Transverse colon (tissue), 4 donors: ENCODE measurements around the gene TSPAN9. TPM values are rescaled to one million over a fixed set of nuclear protein-coding genes. Genes with fewer than 3 reads are reported as not detected.

Experiments
- DNase-seq: peaks from one replicate; pipeline ENCODE4 v3.0.0-alpha.2; 2019
- H3K27ac ChIP-seq, 4 donors: fragments of 200-600 bp; sonication (generic); 2 replicates each; pipeline ENCODE4 v1.5.1; 2016 to 2018; ENCODE audit warnings: inconsistent platforms in 4 of 4
- H3K27me3 ChIP-seq: fragments of 200-600 bp; sonication (generic); 2 replicates; pipeline ENCODE4 v1.5.1; 2017; ENCODE audit warnings: inconsistent platforms
- H3K36me3 ChIP-seq, 4 donors: fragments of 200-600 bp; sonication (generic); 2 replicates each; pipeline ENCODE4 v1.5.1; 2017 to 2019; ENCODE audit warnings: inconsistent platforms in 4 of 4
- H3K4me1 ChIP-seq, 4 donors: fragments of 200-600 bp; sonication (generic); 2 replicates each; pipeline ENCODE4 v1.5.1; 2017 to 2020; ENCODE audit warnings: inconsistent platforms in 4 of 4
- H3K4me3 ChIP-seq, 4 donors: fragments of 200-600 bp; sonication (generic); 1 replicate in 1 of 4; 2 replicates in 3 of 4; pipeline versions ENCODE4 v1.5.1 to v1.6.1; 2017 to 2019; ENCODE audit warnings: inconsistent platforms in 4 of 4
- H3K9me3 ChIP-seq, 2 donors: fragments of 200-600 bp; sonication (generic); 2 replicates each; pipeline ENCODE4 v1.5.1; 2017 to 2019; ENCODE audit warnings: inconsistent platforms in 2 of 2
- CTCF ChIP-seq, 5 experiments: fragments of 200-600 bp in 3 of 5; fragments of 450-650 bp in 2 of 5; sonication (generic) in 3 of 5; IDR thresholded peaks; 1 replicate in 2 of 5; 2 replicates in 3 of 5; pipeline ENCODE4 v1.5.1; 2016 to 2017; ENCODE audit warnings: antibody characterized with exemption in 5 of 5, inconsistent platforms in 3 of 5, mild to moderate bottlenecking in 2 of 5, moderate library complexity in 1 of 5
- EP300 ChIP-seq: sonication (generic); formaldehyde crosslinking; IDR thresholded peaks from one replicate; pipeline ENCODE4 v1.6.1; 2017; ENCODE audit warnings: antibody characterized with exemption, low read depth
- POLR2A ChIP-seq: fragments of 450-650 bp; IDR thresholded peaks from one replicate; pipeline ENCODE4 v1.6.1; 2016; ENCODE audit warnings: antibody characterized with exemption, mild to moderate bottlenecking, moderate library complexity
- POLR2AphosphoS5 ChIP-seq, 3 donors: sonication (generic); formaldehyde crosslinking; IDR thresholded peaks; one replicate each; pipeline ENCODE4 v1.6.1; 2016; ENCODE audit warnings: antibody characterized with exemption in 3 of 3
- WGBS, 2 donors: methylation state at CpG; one replicate each; pipeline ENCODE4 v1.1.5; 2018; ENCODE audit warnings: low coverage in 1 of 2; 5-methylcytosine and 5-hydroxymethylcytosine counted together
- in situ Hi-C, 4 donors: fragments of 200-750 bp; cut with MboI; loops; one replicate each; pipeline versions ENCODE4 v1.15.0 to v1.15.1; 2017; ENCODE audit warnings: low sequenced_read_pairs in 3 of 4, low pct_ligation_motif_present in 1 of 4, low pct_unique_long_range_greater_than_20kb in 1 of 4
- intact Hi-C: fragments of 100-400 bp; cut with DNase I; formaldehyde crosslinking; loops from one replicate; pipeline ENCODE4 v1.15.1; 2023; ENCODE audit warnings: low total_unique reads
- total RNA-seq, 4 donors: library from RNA; depleted of rRNA; stranded (reverse); fragments of >200 nt; gene quantifications; one replicate each; pipeline ENCODE4 v1.1.0, GENCODE V29; 2016

Gene TSPAN9
- total RNA-seq, 4 donors from 2014 or later, result 4.2 to 9.3 (median 6.1) TPM

GRCh38 chr12:3241621-3242020 is 164.4 kb downstream of the TSPAN9 start:
- Histone ChIP-seq H3K4me1 (no peaks in the 10 kb centered on the region), H3K9me3 (no peaks in the 10 kb centered on the region), H3K27me3 (no peaks in the 10 kb centered on the region), H3K36me3 (no peaks in the 10 kb centered on the region), H3K4me3 (no peak overlapping the region), H3K27ac (no peak overlapping the region)
- WGBS, 2 donors, result 78% methylated on average over 15 of the region's 15 CpGs; no CpG with 5 or more reads in 1 of the 2 donors
- intact Hi-C loops (no loop called here), in situ Hi-C loops (no loop called here)
- TF ChIP-seq POLR2AphosphoS5 (IDR thresholded peaks at IDR 0.05), result no peak
- TF ChIP-seq EP300, result no peak
- no peak for TF ChIP-seq CTCF (IDR thresholded peaks at IDR 0.05)
- TF ChIP-seq POLR2A, result no peak
- DNase-seq, result no peak

- DNase-seq, result peak; percentile 15
- Histone ChIP-seq H3K27me3 (no peaks in the 10 kb centered on the region), H3K9me3 (no peaks in the 10 kb centered on the region), H3K4me1 (no peaks in the 10 kb centered on the region), H3K27ac (no peak overlapping the region), H3K4me3 (no peak overlapping the region), H3K36me3 (no peaks in the 10 kb centered on the region)
- intact Hi-C loops (no loop called here), in situ Hi-C loops (no loop called here)
- TF ChIP-seq POLR2AphosphoS5 (IDR thresholded peaks at IDR 0.05), result no peak
- TF ChIP-seq POLR2A, result no peak
- no peak for TF ChIP-seq EP300
- TF ChIP-seq CTCF (IDR thresholded peaks at IDR 0.05), result no peak
- WGBS, 2 donors, result 72% methylated on average over 8 of the region's 10 CpGs; no CpG with 5 or more reads in 1 of the 2 donors
Measured at GRCh38 chr12:3242199-3242863, 165.2 kb downstream of the TSPAN9 start.

- no peaks in the 10 kb centered on the region for H3K9me3 ChIP-seq
- intact Hi-C loops, result no loop called here
- DNase-seq, result no peak
- 85% methylated on average over 10 of the region's 14 CpGs; no CpG with 5 or more reads in 1 of the 2 donors for WGBS, 2 donors
- no peaks in the 10 kb centered on the region for H3K36me3 ChIP-seq
- TF ChIP-seq POLR2A (no peak), EP300 (no peak), CTCF (IDR thresholded peaks at IDR 0.05) (no peak), POLR2AphosphoS5 (IDR thresholded peaks at IDR 0.05) (no peak)
- in situ Hi-C loops, result no loop called here
- H3K27me3 ChIP-seq, result no peaks in the 10 kb centered on the region
- no peak overlapping the region for H3K27ac ChIP-seq
- no peak overlapping the region for H3K4me3 ChIP-seq
- H3K4me1 ChIP-seq, result no peaks in the 10 kb centered on the region
Measured at GRCh38 chr12:3243376-3244084, 166.4 kb downstream of the TSPAN9 start.

- in situ Hi-C loops, result no loop called here
- intact Hi-C loops, result no loop called here
- no peaks in the 10 kb centered on the region for H3K9me3 ChIP-seq
- no peaks in the 10 kb centered on the region for H3K27me3 ChIP-seq
- DNase-seq, result no peak
- H3K27ac ChIP-seq, result no peak overlapping the region
- WGBS, 2 donors, result 93% methylated on average over 20 of the region's 20 CpGs; no CpG with 5 or more reads in 1 of the 2 donors
- no peaks in the 10 kb centered on the region for H3K4me1 ChIP-seq
- no peak for TF ChIP-seq POLR2A
- no peak for TF ChIP-seq POLR2AphosphoS5 (IDR thresholded peaks at IDR 0.05)
- no peak for TF ChIP-seq EP300
- no peak for TF ChIP-seq CTCF (IDR thresholded peaks at IDR 0.05)
- H3K4me3 ChIP-seq, result no peak overlapping the region
- H3K36me3 ChIP-seq, result no peaks in the 10 kb centered on the region
Measured at GRCh38 chr12:3244219-3244750, 167.1 kb downstream of the TSPAN9 start.
